NCI-H187 treated with DMSO at 0.1 percent for 48 hours (cell line): ENCODE measurements around the gene TTC31.
A peak's percentile ranks its signal among the peaks of the same experiment; 100 is the strongest.

Source experiments
- DNase-seq: peaks from one replicate; lab custom pipeline; 2025; lab: John Stamatoyannopoulos, UW

Gene TTC31

DNA sequence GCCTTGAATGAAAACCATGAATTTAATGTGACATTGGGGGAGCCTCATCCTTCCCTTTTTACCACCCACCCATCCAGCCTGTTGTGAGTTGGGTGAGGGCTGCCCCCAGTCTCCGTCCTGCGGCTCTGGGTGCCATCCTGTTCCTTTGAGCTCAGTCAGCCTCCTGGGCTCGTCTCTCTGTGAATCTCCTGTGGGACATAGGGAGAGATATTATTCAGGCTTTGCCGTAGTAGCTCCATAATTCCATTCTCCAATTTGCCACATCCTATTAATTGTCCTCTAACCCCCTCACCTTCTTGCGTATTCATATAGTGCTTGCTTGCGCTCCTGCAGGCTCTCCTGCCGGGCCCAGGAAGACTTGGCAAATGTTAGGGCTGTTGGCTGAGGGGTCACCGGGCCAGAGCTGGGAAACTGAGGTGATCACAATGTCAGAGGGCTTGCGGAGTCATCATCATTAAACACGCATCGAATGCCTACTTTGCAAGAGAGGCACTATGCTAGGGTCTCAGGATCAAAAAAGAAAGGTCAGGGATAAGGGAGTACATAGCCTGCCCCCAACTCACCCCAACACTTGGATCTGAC, 43.9 kb downstream of the TTC31 start:
- no peak for DNase-seq

DNA sequence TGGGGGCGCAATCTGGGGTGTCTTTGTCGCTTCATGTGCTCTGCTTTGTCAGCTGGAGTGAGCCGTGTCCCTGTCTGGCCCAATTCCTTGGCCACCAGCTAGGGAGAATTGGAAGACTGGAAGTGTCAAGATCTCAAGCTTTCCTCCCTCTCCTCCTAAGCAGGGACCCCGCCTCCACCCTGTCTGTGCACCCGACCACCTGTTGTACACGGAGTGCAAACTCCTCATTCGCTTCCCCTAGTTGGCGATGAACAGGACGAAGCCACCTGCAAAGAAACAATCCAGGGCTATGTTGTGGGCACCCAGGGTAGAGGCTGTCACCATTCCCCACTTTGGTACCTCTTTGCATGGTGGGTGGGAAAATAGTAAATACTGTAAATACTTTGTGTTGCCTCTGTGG, 44.9 kb downstream of the TTC31 start:
- no peak for DNase-seq

DNA sequence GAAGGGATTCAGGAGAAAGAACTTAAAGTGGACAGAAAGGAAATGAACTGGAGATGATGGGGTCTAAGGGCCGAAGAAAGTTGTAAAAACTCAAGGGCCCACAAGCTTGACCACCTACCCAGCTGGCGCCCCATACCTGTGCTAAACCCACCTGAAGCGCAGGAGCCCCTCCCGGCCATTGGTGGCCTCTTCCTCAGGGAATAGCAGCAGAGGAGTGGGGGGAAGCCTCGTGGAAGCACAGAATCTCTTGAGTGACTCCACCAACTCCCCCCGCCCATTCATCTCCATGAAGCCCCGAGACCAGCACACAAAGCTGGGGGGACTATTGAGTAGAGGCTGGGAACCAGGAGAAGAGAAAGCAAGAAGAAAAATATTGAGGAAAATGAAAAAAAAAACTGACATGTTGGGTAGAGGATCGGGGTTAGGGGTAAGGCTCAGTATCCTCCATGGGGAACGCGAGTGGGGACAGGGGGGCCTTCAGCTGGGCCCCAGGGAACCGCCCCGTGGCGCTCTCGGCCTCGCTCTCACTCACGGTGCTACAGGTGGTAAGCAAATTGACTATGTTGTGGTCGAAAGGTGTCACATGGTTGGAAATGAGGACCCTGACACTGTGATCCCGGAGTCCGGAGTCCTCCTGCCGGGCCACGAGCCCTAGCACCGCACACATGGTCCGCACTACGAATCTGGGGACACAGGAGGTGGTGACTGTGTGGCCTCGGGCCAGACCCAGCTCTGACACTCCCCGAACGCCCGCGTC, 45.9 kb downstream of the TTC31 start:
- DNase-seq: no peak

DNA sequence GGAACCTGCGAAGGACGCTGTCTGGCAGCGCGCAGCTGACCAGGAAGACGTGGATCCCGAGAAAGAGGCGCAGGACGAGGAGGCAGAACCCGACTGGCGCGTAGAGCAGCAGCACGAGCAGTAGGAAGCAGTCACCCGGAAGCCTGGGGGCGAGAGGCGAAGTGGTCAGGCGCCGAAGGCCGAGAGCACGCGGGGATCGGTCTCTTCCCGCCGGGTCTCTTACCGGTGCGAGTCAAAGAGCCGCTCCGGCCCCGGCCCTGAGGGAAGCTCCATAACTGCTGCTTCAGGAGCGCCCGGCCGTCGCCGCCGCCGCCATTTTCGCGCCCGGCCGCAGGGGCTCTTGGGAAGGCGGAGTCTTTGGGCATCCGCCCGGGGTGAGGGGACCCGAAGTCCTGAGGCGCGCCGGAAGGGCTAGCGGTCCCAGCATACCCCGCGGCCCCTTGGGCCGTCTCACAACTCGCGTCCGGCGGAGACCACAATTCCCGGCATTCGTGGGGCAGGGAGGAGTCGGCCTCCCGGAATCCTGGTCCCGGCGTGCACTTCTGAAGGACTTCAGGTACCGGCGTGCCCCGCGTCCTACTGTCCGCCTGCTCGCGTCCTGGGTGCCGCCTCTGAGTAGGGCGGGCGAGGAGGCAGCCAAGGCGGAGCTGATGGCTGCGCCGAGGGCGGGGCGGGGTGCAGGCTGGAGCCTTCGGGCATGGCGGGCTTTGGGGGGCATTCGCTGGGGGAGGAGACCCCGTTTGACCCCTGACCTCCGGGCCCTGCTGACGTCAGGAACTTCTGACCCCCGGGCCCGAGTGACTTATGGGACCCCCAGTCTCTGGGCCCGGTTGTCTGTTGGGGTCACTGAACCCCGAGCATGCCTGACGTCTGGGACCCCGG, 46.7 kb downstream of the TTC31 start, which contains the start of the genes AUP1 and HTRA2:
Gene AUP1 (minus strand): TSS at position 350 of the 882 bp plus-strand sequence. CDS start 77 bp downstream, at position 273.
Gene HTRA2 (plus strand): TSS at position 577 of the 882 bp plus-strand sequence. CDS start 74 bp downstream, at position 651.
- DNase-seq: peak; percentile 55

- no peak for DNase-seq
Measured at GRCh38 chr2:74530239-74531187, 47.6 kb downstream of the TTC31 start.

DNA sequence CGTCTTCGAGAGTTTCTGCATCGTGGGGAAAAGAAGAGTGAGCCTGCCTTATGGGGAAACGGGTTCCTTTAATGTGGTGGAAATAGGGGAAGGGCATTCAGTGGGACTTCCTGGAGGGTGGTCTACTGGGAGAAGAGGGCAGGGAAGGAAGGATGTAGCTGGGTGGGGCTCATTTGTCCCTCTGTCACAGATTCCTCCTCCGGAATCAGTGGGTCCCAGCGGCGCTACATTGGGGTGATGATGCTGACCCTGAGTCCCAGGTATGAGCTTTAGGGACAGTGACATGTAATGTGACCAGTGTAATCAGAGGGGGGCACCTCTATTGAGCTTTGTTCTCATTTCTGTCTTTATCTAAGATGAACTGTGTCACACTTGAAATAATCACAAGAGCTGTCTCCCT, 48.8 kb downstream of the TTC31 start:
- DNase-seq: no peak

GRCh38 chr2:74532222-74532621, 49.3 kb downstream of the TTC31 start:
- DNase-seq: no peak

GRCh38 chr2:74533464-74533863, 50.6 kb downstream of the TTC31 start:
- DNase-seq: no peak

- DNase-seq: no peak
Measured at GRCh38 chr2:74534411-74534810, 51.5 kb downstream of the TTC31 start.

DNA sequence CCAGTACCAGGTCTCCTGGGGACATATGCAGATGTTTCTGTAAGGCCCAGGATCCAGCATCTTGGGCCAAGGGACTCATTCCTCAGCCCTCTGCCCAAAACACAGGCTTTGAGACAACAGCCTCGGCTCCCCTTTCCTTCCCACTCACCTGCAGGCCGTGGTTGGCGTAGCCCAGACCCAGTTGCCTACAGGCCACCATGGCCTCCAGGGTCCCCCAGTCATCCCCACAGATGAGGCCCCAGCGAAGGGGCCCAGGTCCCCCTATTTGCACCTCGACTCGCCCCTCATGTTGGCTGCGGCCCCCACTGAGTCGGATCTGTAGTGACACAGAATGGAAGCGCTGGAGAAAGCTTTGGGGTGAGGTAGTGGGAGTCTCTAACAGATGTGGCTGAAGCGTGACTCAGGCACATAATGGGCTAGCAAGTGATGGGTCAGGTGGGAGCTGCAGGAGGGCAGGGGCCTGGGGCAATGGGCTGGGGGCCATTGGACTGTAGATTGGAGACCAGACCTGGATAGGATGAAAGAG, 52.6 kb downstream of the TTC31 start:
- no peak for DNase-seq

DNA sequence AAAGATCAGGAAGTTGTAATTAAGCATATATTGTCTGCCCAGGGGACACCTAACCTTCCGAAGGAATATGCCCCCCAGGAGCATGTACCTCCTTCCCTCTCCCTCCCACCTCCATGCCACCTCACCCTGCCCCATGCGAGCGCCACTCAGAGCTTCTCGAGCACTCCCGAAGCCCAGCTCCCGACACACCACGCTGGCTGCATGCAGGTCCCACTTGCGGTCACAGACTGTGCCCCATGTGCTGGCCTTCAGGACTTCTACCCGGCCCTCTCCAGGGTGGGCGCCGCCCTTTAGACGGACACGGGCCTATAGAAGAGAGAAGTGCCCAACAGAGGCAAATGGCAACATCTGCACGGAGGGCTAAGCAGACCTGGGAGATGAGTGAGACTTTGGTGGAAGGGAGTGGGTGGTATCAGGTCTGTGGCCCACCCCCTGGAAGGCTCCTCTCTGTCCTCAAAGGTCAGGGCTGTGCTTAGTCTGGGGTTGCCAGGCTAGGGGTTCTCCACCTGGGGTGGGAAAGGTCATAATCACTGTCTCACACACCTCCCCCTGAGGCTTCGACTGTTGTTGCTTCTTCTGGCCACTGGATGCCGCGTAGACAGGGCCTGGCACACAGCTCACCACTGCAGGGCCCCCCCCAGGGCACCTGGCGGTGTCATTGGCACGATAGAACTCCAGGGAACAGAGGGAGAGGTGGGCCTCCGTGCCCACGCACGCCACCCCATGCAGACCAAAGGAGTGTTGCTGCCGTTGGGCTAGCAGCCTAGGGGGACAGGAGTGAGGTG, 53.5 kb downstream of the TTC31 start:
- DNase-seq: no peak

GRCh38 chr2:74537140-74537539, 54.3 kb downstream of the TTC31 start:
- DNase-seq: no peak

GRCh38 chr2:74538881-74539339, 56.0 kb downstream of the TTC31 start:
- no peak for DNase-seq

DNA sequence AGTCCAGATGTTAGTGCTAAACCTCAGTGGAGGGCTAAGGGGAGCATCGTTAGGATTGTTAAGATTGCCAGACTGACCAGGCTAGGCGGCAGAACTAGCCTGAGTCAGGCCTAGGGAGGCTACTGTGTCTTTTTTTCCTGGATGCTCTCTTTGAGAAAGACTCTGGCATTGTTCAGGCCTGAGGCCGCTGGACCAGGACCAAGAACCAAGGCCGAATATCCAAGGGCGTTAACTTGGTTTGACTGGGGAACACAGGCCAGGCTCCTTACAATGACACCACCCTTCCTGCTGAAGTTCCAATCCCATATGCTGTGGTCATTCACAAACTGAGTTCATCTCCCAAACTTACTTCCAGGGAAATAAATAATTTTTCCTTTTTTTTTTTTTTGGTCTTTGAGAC, 57.4 kb downstream of the TTC31 start:
- no peak for DNase-seq

- no peak for DNase-seq
Measured at GRCh38 chr2:74542978-74543377, 60.1 kb downstream of the TTC31 start.
